GM12872 (cell line): ENCODE results near the gene RPS10.

Experiments used
- CTCF ChIP-seq: IDR thresholded peaks from 3 replicates; pipeline ENCODE4 v1.5.1; 2011; ENCODE audit warnings: low read depth, mild to moderate bottlenecking, low read length, moderate library complexity; ENCODE audit not compliant: insufficient read depth

The RPS10 gene

DNA sequence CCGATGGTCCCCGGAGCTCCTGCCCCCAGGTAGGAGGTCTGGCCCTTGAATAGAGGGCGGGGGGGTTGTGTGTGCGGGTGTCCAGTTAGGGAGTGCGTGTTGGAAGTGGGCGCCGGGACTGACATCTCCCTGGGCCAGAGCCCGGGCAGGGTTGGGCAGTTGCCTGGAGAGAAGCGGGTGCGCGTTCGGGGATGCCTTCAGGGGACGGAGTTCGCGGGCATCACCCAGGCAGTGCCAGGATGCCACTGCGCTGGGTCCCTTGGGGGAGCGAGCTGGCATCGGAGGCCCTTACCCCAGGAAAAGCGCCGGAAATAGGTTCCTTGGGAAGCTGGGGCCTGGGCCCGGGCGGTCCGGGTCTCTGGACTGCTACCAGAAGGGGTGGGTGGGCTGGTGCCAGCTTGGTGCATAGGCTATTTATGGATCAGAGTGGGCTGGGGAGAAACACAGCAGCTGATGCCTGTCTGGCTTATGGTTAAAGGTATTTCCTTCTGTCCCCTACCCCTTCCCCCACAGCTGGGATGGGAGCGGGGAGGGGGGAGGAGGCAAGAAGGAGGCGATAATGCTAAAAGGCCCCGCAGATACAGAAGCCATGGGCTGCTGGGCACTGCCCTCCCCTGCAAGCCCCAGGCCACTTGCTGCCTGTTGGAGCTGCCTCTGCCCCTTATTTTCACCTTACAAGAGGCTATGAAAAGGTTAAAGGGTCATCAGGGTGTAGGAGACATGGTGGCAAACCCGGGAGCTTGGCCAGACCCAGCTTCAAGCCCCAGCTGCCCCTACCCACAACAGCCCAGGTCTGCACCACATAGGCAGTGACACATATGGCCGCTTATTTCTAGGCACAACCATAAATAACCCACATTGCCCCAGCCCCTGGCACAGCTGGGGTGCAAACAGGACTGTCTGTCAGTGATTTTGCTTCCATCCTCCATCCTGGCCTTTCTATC, 40.6 kb upstream of the RPS10 start:
- TF ChIP-seq CTCF = no peak

DNA sequence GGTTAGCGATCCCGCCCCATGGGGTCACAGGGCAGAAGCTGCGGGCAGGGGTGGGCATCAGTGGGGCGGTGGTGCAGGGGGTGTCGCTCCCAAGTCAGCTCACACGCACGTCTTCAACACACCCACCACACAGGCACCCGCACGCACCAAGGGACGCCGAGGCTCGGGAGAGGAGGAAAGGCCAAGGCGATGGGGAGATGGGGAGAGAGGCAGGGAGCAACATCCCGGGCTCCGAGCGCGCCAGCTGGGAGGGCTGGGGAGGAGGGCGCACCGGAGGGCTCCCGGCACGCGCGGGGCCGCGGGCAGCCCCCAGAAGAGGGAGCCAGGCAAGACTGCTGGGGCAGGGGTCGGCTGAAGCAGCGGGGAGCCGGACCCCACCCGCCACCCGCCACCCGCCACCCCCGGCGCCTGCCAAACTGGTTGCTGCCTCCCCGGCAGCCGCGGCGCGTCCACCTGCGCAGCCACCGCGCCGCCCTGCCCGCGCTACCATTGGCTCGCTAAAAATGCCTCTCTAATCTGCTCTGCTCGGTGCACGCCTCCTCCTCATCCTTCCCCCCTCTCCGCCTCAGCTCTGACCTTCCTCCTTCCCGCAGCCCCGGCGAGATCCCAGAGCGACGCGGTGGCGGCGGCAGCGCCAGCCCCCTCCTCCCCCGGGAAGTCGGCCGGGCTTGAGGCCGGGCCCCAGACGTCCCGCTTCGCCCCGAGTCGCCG, 39.8 kb upstream of the RPS10 start, which contains the start of gene PACSIN1:
TSS of gene PACSIN1 (plus strand) at position 546 of the 711 bp plus-strand sequence. CDS start 60,230 bp downstream, outside the sequence.
- TF ChIP-seq CTCF = no peak

DNA sequence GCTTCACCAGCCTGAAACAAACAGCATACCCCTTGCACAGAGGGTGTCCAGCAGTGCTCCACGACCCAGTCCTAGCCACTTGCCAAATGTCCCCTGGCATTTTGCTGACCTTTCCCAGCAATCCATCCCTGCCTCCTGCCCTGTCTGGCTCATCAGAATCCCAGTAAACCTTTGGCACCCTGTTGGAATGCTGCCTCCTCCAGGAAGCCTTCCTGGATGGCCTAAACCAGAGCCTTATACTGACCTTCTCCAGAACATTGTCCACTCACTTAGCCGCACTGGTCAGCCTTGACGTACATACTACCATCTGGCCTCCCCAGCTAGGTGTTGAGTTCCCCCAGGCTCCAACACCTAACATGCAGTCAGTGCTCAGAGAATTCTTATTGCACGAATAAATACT, 38.0 kb upstream of the RPS10 start:
- no peak for TF ChIP-seq CTCF

- no peak for TF ChIP-seq CTCF
Observed at GRCh38 chr6:34463299-34463698, 37.4 kb upstream of the RPS10 start.

DNA sequence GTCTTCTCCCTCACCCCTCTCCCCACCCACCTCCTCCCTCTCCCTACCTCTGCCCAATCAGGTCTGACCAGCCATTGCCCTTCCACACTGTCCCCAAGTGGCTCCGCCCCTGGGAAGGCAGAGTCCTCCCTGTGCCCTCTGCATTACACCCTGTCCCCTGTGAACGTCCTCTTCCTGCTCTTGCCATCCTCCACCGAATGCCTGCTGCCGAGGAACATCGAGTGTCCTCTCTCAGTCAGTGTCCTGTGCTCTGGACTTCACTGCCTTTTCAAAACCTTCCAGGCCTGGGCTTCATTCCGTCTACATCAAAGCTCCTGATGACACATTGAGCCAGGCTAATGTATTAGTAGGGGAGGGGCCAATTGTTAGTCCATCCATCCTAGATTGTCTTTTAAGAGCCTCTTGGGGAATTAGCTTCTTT, 36.7 kb upstream of the RPS10 start:
- TF ChIP-seq CTCF = no peak

DNA sequence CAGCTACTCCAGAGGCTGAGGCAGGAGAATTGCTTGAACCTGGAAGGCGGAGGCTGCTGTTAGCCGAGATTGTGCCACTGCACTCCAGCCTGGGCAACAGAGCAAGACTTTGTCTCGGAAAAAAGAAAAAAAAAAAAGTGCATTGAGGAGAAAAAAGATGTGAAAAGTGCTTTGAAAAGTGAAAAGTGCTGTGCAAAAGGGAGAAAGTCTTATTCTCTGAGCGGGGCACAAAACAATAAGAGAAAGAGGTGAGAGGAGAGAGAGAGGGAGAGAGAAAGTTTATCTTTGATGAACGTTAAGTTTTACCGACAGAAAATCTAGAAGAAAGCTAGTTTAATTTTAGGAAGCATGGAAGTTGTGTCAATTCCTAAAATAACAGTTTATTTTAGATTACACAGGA, 36.1 kb upstream of the RPS10 start:
- no peak for TF ChIP-seq CTCF

DNA sequence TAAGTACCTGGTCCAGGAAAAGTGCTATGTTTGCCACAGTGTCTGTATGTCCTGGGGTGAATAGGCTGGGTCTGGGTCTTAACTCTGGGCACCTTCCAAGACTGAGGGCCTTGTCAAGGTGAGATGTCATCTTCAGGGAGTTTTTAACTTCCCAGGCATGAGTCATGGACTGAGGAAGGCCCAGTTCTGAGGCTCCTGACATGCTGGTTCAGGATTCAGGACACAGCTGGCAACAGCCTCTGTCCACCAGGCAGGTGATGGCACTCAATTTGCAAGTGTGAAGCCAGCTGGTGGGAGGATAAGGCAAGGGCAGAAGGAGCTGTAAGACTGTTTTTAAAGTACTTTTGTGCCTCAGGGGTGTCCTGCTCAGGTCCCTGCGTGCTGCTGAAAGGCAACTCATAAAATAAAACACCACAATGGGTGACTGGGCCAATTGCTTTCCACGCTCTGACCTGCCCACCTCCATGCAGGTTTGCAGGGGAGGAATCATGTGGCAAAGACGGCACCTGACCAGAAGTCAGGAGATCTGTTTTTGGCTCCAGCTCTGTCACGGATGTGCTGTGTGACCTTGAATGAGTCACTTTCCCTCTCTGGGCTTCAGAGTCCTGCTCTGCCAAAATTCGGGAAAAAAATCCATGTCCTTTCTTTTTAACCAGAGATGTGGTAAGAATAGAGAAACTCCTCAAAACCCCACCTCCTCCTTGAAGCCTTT, 35.1 kb upstream of the RPS10 start:
- TF ChIP-seq CTCF = no peak
